GM19324 (cell line): Measurements from ENCODE around the gene ADAMTSL3.

ENCODE experiments used
- ATAC-seq: cut with Tn5 transposase; IDR thresholded peaks from one replicate; pipeline ENCODE4 v1.9.1; 2021; ENCODE audit warnings: mild to moderate bottlenecking, moderate library complexity; ENCODE audit not compliant: unreplicated experiment, low FRiP score

ADAMTSL3 gene

DNA sequence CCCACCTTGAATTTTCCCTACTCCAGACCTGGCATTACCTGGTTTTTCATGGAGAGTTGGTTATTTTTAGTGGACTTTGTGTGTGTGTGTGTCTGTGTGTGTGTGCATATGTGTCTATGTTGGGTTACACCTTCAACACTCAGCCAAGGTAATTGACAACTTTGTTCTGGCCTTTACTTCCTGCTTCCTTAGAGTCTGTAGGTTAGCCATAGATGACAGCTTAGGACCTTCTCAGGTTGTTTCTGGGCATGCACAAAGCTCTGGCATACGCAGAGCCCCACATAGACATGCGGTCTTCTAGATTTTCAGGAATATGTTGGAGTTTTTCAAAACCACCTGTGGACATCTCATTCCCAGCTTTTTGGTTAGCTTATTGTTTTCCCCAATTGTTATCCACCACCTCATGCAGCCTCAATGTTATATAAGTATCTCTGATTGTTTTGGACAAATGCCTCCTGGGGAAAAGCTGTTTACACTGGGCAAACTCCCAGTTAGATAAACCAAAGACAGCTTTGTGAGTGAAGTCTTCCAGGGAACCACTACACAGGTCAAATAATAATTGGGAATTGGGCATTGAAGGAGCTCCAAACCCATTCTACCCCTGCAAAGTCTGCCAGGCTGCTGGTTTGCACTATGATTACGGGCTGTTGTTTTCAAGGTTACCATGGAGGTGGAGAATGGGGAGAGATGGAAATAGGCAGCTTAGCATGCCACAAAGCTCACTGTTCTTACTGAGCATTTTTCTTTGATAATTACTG lies 201.2 kb downstream of the ADAMTSL3 start:
- no peak for ATAC-seq

DNA sequence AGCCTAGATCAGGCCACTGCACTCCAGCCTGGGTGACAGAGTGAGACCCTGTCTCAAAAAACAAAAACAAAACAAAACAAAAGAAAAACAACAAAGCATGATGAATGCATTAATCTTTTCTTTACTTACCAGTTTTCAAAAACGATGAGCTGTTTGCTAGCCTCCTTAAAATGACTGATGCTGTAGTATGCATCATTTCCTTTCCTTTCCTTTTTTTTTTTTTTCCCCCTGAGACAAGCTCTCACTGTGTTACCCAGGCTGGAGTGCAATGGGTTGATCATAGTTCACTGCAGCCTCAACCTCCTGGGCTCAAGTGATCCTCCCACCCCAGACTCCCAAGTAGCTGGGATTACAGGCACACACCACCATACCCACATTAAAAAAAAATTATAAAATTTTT lies 202.0 kb downstream of the ADAMTSL3 start:
- no peak for ATAC-seq

DNA sequence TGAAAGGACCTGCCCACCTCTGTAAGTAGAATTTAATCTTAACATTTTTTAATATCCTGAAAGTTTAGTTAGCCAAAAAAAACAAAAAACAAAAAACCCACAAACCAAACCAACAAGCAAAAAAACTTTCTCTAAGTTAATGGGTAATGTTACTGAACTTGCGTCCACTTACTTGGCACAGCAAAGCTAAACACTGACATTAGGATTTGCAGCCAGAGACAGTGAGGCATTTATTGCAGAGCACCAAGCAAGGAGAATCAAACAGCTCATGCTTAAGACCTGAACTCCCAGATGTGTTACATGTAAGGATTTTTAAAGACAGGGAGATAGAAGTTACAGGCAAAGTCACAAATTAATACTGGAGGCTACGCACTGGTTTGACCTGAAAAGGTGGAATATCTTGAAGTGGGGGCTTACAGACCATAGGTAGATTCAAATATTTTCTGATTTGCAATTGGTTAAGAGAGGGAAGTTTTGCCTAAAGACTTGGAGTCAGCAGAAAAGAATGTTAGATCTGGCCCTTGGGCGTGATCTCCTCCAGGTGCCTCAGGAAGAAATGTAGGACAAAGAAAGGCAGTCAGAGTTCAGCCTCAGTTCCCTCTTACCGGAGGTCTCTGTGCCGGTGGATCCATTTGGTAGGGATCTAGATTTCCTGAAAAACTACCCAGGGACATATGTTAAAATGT lies 205.0 kb downstream of the ADAMTSL3 start:
- no peak for ATAC-seq

DNA sequence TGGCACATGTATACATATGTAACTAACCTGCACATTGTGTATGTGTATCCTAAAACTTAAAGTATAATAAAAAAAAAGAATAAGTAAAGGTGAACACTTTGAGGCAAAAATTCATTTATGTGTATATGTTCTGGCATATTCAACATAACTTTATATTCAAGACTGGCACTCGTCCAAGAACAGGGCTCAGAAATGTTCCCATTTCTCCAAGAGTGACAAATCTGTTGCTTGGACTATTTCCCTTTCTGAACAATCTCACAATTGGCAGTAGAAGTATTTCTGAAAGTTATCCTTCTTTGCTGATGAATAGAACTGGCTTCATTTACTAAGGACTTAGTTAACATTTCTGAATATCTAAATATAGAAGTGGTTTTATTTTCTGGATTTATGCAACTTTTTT lies 212.8 kb downstream of the ADAMTSL3 start:
- no peak for ATAC-seq

DNA sequence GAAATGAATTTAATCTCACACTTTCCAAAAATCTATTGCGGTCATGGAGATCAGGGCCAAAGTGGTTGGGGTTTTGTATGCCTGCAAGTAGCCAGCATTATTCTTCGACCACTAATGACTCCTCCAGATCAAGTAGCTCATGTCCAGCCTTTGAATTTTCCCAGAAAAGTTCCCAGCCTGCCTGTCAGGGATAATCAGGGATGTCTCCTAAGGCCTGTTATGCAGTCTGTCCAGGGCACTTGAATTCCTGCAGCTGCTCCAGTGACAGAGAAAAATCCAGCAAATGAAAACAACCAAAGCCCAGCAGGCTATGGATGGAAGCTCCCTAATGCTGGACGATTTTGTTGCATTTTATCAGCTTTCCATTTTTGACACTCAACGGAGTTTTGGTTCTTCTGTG lies 215.4 kb downstream of the ADAMTSL3 start:
- no peak for ATAC-seq

DNA sequence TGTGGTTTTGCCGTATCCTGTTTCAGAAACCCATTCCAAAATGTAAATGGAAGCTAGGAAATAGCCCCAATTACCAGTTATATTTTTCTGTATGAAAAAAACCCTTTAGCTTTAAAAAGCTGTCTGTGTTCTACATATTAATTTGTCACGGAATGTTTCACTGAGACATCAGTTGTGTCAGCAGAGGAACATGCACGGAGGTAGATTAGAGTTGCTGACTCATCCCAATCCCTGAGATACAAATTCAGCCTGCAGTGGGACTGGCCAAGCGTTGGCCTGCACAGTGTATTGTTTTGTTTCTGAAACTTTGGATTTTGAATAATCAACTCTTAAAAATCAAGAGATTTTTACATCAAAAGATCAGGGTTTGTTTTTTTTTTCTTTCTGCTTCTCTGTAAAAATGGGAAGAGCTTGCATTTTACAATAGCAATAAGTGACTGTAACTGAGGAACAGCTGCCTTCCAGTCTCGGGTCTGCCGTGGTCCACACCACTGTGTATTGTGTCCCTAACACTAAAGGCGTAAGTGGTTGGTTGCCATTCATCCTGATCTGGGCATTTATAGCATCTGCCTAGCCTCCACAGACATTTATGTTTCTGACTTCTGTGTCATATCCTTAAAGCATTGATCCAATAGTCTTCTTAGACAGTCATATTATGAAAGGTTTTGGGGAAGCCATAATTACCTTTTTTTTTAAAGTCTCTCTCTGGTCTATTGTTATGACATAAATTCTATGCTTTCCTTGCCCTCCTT lies 218.1 kb downstream of the ADAMTSL3 start:
- ATAC-seq, result no peak

DNA sequence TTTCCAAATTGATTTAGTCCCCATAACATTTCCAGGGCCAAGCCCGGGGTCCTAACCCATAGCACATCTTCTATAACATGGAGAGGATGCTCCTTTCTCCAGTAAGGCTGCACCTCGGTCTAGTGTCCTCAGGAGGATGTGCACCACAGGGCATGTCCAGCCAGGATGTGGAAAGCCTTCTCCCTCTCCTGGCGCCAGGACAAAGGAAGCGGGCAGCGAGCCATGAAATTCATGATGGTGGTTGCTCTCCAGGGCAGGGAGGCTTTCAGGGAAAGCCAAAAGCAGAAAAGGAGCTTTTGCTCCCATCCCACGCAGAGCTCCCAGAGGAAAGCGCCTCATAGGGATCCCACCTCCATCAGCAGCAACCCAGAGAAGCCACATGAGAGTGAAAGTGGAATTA lies 220.0 kb downstream of the ADAMTSL3 start:
- no peak for ATAC-seq

DNA sequence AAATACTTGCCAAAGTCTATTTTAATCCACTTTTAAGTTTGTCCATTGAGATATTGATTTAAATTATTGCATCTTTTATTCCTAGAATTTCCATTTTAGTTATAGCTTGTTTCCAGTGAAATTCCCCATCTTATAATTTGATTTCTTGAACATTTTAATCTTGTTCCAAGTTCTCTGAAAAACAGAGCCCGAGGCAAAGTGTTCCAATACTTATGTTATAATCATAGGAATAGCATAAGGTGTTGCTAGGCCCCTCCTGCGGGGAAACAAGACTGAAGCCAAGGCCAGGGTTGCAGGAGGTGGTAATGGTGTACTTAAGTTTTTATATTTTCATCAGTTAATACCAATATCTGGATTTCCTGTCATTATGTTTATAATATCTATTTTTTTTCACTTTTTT lies 226.6 kb downstream of the ADAMTSL3 start:
- no peak for ATAC-seq

DNA sequence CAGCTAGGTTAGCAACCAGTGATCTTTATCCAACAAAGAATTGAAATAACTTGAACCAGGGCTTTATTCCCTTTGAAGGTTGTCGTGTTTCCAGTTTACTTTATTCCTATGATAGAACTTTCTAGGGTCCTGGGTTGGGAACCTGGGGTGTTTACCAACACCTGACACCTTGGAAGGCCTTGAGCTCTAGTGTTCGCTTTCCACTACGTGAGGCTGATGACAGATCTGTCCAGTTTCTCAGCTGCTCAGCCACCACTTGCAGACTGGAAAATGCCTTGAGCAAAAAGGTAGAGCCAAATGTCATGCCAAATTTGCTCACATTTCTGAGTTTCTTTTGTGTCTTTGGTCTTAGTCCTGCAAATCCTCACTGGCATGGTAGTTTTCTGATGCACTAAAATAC lies 227.2 kb downstream of the ADAMTSL3 start:
- no peak for ATAC-seq

DNA sequence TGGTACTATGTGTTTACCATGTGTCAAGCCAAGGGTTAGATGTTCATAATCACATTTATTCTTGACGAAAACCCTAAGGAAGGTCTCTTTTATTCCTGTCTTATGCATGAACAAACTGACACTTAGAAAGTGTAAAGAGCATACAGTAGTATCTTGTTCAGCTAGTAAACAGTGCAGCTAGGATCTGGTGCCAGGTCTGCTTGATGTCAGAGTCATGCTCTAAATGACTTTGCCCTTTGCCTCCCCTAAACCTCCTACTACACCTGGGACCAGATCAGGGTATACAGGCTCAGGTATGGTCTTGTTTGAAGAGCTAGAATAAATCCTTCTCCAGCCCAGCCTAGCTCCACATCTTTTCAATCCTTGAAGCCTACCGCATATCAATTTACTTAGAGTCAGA lies 232.4 kb downstream of the ADAMTSL3 start:
- no peak for ATAC-seq

DNA sequence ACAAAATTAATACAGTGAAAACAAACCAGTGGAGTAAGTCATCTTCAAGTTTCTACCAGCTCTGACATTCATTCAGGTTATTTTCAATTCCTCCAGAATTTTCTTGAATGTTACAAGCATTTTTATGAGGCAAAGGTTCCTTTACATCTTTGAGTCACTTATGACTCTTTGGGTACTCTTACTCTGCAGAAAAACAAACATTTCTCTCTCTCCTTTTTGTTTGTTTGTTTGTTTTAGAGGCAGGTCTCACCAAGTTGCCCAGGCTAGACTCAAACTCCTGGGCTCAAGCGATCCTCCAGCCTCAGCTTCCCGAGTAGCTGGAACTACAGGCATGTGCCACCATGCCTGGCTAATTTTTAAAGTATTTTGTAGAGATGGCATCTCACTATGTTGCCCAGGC lies 233.5 kb downstream of the ADAMTSL3 start:
- no peak for ATAC-seq

DNA sequence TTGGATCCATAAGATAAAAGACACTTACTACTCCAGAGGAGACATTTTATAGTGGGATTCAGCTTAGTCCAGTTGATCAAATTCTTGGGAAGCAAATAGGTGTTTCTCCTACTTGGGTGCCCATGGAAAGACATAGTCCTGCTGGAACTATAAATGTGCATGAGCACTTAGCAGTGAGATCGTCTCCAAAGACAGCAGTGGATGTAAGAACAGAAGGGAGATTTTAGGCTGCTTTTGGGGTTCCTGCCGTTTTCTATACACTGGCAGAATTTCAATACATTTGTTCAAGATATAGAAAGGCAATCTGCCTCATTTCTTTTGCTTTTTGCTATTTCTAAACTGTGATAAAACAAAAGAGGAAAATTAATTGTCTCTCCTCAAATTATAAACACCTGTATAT lies 234.0 kb downstream of the ADAMTSL3 start:
- ATAC-seq, result no peak

DNA sequence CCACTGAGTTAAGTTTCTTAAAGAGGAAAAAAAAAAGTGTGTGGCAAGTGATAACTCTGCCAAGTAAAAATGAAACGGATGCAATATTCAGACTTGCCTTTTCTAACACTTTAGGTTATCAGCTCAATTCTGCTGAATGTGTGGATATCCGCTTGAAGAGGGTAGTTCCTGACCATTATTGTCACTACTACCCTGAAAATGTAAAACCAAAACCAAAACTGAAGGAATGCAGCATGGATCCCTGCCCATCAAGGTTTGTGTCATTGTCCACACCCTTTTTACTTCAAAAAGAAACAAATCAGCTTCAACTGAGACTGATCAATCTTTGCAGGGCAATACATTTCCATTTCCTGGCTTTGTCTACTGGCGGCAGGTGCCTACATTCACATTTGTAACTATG lies 236.1 kb downstream of the ADAMTSL3 start:
- ATAC-seq, result no peak

DNA sequence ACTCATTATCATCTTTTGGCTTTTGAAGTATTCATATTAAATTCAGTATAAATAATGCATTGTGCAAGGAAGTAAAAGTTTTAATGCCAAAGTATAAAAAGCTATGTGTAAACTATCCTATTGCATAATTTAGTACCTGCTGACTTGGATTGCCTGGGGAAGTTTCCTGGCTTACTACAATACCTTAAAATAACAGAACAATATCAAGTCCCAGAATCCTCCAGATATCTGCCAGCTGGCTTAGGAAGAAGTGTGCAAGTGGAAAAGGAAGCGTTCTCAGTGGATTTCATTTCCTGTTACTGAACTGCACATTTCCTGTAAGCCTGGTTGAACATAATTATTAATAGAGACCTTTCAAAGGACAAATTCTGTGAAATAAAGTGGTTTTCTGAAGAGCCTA lies 236.7 kb downstream of the ADAMTSL3 start:
- no peak for ATAC-seq

DNA sequence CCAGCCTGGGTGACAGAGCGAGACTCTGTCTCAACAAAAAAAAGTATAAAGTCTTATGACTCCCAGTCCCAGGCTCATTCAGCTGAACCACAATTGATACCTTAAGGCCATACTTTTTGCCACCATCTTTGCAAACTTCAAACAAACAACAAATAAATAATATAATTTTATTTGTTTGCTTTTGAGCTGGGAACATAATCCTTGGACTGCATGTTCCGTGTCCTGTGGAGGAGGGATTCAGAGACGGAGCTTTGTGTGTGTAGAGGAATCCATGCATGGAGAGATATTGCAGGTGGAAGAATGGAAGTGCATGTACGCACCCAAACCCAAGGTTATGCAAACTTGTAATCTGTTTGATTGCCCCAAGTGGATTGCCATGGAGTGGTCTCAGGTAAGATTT lies 238.6 kb downstream of the ADAMTSL3 start:
- no peak for ATAC-seq

DNA sequence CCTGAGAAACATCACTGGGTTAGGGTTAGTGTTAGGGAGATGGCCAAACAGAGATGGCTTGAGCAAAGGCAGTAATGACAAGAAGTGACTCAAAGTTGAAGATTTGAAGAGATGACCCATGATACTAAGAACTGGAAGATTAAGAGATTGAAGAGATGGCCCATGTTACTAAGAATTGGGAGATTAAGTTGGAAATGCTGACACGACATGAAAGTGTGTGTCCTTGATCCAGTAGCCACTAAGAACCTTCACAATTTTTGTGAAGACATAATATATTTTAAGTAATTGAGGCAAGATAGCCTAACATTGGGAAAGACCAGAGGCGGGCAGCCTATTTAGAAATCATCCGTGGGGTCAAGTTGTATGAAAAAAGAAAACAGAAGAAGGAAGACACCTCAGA lies 239.4 kb downstream of the ADAMTSL3 start:
- ATAC-seq, result no peak

DNA sequence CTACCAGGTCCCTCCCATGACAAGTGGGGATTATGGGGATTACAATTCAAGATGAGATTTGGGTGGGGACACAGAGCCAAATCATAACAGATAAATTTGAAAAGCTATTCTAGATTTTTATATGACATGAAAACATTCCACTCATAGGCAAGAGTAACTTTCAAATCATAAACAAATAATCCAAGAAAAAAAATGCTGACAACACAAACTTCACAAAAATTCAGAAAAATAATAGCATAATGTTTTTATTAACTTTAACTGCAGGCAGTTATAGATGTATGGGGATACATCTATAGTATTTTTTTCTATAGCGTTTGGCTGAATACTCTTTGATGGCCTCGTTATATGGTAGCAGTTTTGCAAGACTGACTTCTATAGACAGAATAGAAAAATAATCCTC lies 243.1 kb downstream of the ADAMTSL3 start:
- ATAC-seq, result no peak

DNA sequence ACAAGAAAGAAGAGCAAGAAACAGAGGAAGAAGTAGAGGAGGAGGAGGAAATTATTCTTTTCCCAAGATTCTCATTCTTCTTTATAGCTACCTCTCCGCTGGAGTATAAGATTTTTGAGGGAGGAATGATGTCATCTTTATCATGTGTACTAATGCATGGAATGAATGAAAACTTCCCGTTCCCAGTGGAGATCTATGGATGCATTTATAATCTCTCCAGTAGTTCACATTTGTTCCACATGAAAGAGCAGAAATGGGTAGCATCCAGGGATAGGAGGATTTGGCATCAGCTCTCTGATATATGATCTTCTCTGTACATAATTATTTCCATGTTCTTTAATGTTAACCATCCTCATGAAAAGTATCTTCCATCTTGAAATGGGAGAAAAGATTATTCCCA lies 244.4 kb downstream of the ADAMTSL3 start:
- ATAC-seq, result no peak

DNA sequence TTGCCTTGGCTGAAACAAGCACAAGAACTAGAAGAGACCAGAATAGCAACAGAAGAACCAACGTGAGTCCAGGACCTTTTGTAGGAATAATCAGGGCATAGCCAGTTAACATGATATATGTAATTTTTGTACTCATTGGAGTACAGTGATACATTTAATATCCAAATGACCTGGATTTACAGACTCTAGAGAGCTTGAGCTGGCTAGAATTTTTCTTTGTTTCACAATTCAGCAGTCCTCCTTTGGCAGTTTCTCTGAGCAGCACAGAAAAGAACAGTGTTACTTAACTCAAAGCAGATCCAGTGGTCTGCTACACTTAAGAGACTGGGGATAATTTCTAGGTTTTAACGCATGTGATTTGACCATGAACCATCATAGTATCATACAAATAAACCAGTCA lies 245.7 kb downstream of the ADAMTSL3 start:
- ATAC-seq, result no peak

DNA sequence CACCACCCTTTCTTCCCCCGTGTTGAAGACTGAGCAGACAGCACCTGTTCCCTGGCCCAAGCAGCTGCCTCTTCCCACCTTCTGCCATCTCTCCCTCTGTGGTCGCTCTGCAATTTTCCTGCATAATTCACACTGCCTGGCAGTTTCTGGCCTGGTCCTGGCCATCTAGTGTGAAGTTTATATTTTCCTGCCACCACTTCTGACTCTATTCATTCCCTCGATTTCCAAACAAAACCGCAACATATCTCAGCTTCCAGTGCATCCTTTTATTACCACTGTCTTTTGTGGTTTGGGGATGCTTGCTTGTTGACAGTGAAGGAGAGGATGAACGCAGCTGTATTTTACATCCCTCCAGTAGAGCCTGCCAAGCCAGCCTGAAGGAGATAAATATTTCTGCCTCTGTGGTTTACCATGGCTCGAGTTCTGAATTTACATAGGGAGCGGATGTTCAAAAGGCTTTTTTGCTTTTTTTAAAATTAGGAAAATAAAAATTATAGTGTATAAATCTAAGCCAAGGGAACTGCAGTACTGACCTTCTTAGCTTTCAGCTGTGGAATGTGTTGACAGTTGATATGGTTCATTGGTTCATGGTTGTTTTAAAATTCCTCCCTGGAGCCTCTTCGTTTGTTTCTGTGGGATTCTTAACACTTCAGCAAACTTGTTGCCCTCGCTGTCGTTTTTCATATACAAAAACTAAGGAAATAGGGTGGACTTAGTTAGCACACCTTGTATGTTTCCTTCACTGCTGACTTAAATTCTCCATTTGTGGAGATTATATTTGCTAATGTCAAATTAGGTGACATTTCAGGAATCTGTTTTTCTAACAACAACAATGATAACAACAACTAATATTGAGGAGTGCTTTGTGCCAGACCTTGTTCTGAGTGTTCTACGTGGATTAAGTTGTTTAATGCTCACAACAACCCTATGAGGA lies 250.5 kb downstream of the ADAMTSL3 start:
- ATAC-seq, result no peak
